ENCODE results near the gene MYO1B.

DNA sequence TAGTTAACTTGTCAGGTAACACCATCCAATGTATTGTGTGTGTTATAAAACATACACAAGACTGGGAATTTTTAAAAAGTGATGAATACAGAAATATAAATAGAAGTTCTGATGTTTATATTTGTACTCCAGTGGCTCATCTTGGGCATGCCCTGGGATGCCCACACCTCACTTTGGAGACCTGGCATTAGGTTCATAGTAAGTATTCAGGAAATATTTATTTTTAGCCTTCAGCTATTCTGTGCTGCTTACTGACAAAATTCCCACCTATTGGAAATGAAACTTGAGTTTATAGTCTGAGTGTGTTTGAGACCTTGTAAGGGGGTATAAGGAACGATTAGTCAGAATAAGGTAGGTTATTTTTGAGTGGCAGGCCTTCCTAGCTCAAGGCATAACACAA lies 67.5 kb downstream of the MYO1B start:
- TF ChIP-seq, protein P1, sequence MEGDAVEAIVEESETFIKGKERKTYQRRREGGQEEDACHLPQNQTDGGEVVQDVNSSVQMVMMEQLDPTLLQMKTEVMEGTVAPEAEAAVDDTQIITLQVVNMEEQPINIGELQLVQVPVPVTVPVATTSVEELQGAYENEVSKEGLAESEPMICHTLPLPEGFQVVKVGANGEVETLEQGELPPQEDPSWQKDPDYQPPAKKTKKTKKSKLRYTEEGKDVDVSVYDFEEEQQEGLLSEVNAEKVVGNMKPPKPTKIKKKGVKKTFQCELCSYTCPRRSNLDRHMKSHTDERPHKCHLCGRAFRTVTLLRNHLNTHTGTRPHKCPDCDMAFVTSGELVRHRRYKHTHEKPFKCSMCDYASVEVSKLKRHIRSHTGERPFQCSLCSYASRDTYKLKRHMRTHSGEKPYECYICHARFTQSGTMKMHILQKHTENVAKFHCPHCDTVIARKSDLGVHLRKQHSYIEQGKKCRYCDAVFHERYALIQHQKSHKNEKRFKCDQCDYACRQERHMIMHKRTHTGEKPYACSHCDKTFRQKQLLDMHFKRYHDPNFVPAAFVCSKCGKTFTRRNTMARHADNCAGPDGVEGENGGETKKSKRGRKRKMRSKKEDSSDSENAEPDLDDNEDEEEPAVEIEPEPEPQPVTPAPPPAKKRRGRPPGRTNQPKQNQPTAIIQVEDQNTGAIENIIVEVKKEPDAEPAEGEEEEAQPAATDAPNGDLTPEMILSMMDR (IDR thresholded peaks at IDR 0.05; ENCODE audit: insufficient read depth, low read length, poor library complexity, severe bottlenecking): no peak
- TF ChIP-seq EZH2phosphoT487 (conservative IDR thresholded peaks at IDR 0.05; ENCODE audit: low read length): no peak

Measured in SU-DHL-6 (cell line).